NOMO-1 treated with dmso at 0.1 percent for 144 hours (cell line): ENCODE data around the gene FTO.
"Not testable (repeated sequence)": the region's sequence is repeated elsewhere in the genome, so short reads cannot be mapped to it uniquely, and the experiment has no call there.

Experiments used
- DNase-seq: peaks from one replicate; lab custom pipeline; 2025; ENCODE audit not compliant: unreplicated experiment; lab: John Stamatoyannopoulos, UW

The FTO gene

DNA sequence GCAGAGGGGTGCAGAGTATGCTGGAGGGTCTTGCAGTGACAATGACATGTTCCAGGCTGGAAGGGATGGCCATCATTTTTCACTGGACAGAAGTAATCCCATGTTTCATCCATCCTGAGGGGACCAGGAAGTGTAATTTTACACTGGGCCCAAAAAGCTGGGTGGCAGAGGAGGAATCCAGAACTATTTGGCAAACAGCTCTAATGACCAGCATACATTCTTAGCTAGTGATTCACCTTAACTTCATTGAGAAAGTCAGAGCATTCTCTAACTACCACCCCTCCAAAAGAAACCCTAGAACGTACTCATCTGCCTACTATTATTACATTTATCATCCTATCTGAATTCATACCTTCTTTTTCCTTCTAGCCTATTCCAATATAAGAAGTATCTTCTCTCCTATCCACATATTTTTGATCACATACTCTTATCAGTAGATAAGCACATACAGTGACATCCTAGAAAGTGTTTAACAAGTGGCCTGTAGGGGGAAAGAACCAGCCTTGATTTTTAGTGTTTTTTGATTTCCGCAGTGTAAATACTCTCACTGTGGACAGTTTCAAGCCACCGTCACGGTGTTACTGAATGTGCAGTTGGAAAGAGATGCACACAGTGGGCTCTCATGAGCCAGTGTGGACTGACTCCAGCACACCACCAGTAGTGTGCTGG, 118.1 kb downstream of the FTO start:
- no peak for DNase-seq

DNA sequence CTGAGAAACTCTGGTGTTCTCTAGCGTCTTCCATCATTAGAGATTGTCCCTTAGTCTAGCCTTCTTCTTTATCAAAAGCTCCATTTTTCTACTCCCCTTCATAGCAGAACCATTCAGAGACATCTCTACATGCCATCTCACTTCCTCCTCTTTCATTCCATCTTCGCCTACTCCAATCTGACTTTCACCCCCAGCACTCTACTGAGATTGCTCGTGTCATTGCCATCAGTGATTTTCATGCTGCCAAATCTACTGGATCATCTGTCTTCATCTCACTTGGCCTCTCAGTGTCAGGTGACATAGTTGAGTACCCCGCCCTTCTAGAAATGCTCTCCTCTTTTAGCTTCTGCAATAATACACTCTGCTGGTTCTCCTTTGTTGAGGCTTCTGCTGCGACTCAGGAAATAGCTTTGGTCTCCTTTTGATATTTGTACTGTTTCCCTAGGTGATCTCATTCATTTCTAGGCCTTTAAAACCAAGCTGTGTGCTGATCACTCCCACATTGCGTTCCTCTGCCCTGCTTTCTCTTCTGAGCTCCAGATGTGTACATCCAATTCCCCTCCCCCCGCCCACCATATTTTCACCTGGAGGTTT, 119.1 kb downstream of the FTO start:
- no peak for DNase-seq

- DNase-seq, result no peak
These were observed 122.7 kb downstream of the FTO start for GRCh38 chr16:53826658-53827057.

- DNase-seq, result no peak
These were observed 123.8 kb downstream of the FTO start for GRCh38 chr16:53827741-53828140.

DNA sequence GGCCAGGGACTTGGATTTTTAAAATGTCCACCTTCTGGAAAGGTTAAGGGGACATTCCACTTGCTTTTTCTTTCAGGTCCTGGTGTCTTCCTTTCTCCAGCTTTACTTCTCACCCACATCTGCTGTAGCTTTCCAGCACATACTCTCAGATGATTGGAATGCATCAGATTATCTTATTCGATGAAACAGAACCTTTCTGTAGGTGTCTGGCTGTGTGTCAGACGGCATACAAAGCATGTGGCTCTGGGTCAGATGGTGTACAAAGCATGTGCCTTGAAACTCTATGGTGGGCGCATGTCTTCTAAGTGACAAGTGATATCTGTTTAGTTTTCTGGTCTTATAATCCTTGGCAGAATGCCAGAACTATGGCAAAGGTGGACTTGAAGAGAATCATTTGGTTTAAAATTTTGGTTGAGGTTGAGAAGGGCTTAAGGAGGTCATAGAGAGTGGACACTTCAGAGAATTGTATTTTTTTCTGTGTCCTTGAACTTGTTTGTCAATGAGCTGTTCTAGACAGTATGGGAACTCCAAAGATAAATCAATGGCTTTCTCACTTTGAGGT, 125.3 kb downstream of the FTO start:
- no peak for DNase-seq

- no peak for DNase-seq
These were observed 129.1 kb downstream of the FTO start for GRCh38 chr16:53832896-53833544.

DNA sequence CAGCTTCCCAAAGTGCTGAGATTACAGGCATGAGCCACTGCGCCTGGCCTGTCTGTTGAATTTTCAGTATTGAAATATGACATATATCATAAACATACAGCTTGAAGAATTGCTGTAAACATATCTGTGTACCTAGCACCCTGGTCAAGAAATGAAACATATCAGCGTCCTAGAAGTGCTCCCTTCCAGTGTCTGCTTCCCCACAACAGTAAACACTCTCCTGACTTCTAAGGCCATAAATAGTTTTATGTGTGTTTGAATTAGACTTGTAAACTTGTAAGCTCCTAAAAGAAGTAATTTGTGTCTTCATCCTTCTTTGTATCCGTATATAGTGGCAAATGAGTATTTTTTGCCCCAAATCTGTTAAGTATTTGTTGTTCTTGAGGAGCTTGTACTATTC, 132.2 kb downstream of the FTO start:
- no peak for DNase-seq

DNA sequence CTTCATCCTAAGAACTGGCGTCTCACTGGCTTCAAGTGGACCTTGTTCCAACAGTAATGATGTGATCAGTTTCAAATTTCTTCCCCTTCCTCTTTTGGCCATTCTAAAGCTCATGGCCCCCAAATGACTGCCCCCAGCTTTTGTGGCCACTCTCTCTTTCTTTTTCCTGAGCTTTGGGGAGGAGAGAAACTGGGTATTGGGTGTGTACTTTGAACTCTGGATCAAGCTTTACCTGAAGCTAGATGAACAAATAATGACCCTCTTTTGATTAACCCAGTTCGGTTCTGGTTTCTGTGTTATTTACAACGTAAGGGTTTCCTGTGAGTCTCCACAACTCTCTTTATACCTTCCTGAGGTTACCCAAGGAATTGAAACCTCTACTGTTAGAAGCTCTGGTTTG, 132.7 kb downstream of the FTO start:
- DNase-seq, result no peak

- DNase-seq, result no peak
These were observed 133.5 kb downstream of the FTO start for GRCh38 chr16:53837426-53837825.

DNA sequence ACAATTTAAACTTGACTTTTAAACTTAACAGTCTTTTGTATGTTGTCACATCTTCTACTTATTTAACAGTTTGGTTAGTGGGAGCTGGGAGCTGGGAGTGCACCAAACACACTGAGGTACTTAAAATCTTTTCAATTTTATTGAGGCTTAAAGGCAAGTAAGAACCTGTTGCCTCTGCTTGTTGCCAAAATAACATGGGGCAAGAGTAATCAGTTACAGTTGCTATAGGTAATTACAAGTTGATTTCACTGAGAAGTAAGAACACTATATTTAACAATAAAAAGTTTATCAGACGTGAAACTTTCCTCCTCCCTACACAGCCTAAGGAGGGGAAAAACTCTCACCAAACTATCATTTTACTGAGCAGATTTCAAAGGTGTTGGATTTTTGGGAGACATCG, 135.2 kb downstream of the FTO start:
- no peak for DNase-seq

- no peak for DNase-seq
These were observed 136.5 kb downstream of the FTO start for GRCh38 chr16:53840456-53840855.

- no peak for DNase-seq
These were observed 137.9 kb downstream of the FTO start for GRCh38 chr16:53841884-53842283.

GRCh38 chr16:53843084-53843483, 139.1 kb downstream of the FTO start:
- no peak for DNase-seq

DNA sequence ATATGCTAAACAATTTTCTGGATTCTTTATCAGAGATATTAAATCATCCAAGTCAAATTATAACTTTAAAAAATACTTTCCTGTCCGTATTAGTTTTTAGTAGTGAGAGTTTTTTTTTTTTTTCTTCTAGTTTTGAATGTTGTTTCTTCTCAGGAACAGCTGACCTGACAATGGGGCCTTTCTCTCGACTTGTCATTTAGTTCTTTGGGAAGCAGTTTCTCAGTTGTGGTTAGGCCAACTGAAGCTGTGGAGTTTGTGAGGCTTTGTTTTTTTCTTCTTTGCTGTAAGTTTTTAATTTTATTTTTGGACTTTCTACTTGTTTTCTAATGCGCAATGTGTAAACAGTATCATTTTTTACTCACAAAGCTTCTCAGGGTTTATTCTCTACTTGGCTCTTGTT, 140.8 kb downstream of the FTO start:
- DNase-seq, result no peak

DNA sequence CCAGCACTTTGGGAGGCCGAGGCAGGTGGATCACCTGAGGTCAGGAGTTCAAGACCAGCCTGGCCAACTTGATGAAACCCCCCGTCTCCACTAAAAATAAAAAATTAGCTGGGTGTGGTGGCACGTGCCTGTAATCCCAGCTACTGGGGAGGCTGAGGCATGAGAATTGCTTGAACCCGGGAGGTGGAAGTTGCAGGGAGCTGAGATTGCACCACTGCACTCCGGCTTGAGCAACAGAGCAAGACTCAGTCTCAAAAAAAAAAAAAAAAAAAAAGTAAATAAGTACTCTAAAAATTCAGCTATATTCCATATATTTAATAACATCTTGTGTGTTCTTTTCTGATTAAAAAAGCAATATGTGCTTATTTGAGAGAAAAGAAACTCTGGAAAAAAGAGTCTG, 142.6 kb downstream of the FTO start:
- not testable (repeated sequence) for DNase-seq

DNA sequence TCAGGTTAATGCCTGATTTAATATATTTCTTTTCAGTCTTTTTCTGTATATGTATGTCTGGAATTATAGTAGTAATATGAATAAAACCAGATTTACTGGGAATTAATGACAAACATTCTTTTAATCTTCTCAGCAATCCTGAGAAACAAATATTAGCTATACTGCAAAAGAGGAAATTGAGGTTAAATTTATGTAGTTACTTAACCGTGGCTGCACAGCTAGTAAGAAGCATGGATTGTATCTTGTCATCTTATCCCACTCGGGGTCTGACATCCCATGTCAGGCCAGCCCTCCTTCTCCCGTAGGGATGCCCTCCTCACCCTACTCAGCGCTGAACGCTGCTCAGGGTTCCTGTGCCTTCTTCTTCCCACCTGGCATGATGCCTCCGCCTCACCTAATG, 143.0 kb downstream of the FTO start:
- DNase-seq, result peak; percentile 20

DNA sequence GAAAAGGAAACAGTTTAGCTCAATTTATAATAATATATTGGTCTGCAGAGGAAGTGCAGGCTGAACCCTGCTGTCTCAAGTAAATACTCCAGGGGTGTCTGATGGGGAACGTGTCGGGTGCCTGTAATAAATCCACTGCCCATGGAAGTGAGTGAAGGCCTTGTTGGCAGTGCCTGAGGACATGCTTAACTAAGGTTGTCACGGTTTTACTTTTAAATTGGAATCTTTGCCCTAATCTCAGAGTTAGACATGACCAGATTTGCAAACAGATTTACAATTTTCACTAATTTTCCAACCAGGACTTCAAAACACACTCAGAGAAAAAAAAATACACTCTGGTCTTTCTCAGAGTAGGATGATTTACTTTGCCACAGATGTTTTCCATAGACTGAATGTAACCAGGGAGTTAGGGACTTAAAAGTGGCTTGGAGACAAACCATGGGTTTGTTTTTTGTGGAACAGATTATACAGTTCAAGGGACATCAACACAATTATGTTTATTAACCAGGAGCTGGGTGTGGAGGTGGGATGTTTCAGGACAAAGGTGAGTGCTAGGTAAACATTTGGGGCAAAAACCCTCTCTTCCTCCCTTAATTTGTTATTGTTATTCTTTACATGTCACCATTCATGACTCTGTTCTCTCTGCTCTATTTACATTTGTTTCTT, 144.5 kb downstream of the FTO start:
- no peak for DNase-seq

- no peak for DNase-seq
These were observed 145.0 kb downstream of the FTO start for GRCh38 chr16:53848950-53849349.

- no peak for DNase-seq
These were observed 145.6 kb downstream of the FTO start for GRCh38 chr16:53849585-53849984.

DNA sequence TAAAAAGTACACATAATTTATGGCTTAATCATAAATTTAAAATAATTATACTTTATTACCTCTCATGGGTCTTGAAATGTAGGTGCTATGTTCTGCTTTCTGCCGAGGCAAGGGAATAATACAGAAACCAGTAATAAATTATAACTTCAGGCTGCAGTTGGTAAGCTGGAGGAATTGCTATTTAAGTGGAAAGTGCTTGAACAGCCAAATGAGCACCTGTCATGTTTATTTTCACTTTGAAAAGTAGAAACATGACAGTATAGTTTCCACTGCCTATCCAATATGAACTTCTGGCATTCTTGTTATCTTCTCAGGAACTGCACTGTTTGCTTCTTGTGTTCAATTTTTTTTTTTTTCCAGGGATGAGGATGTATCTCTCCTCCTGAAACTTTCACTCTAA, 146.0 kb downstream of the FTO start:
- no peak for DNase-seq

GRCh38 chr16:53852678-53853077, 148.7 kb downstream of the FTO start:
- DNase-seq, result no peak

DNA sequence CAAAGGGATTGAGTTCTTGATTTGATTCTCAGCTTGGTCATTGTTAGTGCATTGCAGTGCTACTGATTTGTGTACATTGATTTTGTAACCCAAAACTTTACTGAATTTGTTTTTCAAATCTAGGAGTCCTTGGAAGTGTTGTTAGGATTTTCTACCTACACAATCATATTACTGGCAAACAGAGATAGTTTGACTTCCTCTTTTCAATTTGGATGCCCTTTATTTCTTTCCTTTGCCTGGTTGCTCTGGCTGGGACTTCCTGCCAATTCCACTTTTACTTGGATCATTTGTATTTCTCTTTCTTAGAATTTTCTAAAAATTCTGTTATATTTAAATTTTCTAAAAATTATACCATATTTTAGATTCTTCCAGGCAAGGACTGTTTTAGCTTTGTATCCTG, 151.1 kb downstream of the FTO start:
- no peak for DNase-seq
